Muscle of arm (tissue), 12 donors: ENCODE data around the gene UPF1. TPM values are rescaled to one million over a fixed set of nuclear protein-coding genes. Genes with fewer than 3 reads are reported as not detected.

ENCODE experiments used
- DNase-seq: peaks from one replicate; pipeline ENCODE4 v3.0.0-alpha.2; 2013
- polyA plus RNA-seq, 12 donors: library from polyadenylated mRNA; unstranded; fragments of 120-200 nt; gene quantifications; one replicate each; pipeline ENCODE4 v1.2.1, GENCODE V29; 2013; ENCODE audit not compliant: insufficient read length in 12 of 12

The UPF1 gene
- polyA plus RNA-seq, 12 donors = 25.3 to 86.6 (median 33.8) TPM; not detected in 1

DNA sequence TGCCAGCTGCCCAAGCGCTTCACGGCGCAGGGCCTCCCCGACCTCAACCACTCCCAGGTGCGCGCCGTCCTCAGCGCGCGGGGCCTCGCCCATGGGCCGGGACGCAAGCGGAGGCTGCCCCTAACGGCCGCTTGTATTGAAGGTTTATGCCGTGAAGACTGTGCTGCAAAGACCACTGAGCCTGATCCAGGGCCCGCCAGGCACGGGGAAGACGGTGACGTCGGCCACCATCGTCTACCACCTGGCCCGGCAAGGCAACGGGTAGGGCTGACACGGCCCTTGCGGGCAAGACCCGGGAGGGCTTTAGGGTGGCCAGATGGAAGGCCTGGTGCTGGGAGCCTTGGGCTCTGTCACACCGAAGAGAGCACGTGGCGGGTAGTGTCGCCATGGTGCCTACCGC lies 23.2 kb downstream of the UPF1 start:
- DNase-seq = no peak

DNA sequence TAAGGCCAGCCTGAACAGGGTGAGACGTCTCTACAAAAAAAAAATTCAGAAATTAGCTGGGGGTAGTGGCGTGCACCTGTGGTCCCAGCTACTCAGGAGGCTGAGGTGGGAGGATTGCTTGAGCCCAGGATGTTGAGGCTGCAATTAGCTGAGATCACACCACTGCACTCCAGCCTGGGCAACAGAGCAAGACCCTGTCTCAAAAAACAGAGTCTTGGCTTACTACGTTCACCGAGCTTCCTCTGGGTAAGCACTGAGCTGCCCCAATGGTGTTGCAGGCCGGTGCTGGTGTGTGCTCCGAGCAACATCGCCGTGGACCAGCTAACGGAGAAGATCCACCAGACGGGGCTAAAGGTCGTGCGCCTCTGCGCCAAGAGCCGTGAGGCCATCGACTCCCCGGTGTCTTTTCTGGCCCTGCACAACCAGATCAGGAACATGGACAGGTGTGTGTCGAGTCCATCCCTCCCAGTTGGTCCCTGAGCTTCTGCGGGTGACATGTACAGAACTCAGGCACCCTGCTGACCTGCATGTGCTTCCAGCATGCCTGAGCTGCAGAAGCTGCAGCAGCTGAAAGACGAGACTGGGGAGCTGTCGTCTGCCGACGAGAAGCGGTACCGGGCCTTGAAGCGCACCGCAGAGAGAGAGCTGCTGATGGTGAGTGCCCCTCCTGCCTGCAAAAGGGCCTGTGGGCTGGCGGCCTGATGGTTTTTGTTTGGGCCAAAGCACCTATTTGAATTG lies 24.1 kb downstream of the UPF1 start:
- DNase-seq = no peak

DNA sequence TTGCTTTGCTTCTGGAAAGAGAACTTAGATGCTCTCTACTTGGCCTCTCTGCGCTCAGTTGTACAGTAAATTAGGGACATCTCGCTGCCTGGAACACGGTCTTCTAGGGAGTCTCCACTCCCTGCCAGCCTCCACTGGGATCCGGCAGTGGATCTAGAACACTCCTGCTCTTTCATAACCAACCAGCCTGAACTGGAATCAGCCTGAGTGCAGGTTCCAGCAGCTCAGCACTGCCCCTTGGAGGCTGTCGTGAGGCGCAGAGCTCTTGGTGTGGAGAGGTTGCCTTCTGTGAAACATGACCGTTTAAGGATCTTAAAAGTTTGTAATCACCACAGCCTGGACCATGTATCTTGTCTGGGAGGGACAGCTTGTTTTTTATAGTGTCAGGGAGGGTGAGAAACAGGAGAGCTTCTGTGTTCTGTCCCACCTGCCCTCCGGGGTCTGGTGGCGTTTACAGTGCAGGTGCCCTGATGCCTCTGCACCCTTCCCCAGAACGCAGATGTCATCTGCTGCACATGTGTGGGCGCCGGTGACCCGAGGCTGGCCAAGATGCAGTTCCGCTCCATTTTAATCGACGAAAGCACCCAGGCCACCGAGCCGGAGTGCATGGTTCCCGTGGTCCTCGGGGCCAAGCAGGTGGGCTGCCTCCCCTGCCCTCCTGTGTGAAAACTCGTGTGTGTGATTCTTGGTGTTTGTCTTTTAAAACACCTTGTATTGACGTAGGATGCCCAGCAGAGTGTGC lies 24.8 kb downstream of the UPF1 start:
- DNase-seq = no peak

DNA sequence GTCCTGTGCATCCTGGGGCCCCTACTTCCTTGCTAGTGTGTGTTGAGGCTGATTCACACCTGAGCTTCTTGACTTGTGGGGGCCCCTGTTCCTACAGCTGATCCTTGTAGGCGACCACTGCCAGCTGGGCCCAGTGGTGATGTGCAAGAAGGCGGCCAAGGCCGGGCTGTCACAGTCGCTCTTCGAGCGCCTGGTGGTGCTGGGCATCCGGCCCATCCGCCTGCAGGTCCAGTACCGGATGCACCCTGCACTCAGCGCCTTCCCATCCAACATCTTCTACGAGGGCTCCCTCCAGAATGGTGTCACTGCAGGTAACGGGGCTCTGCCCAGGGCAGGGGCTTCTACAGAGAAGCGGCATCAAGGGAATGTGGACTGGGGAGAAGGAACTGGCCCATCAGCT lies 25.5 kb downstream of the UPF1 start:
- DNase-seq = no peak

DNA sequence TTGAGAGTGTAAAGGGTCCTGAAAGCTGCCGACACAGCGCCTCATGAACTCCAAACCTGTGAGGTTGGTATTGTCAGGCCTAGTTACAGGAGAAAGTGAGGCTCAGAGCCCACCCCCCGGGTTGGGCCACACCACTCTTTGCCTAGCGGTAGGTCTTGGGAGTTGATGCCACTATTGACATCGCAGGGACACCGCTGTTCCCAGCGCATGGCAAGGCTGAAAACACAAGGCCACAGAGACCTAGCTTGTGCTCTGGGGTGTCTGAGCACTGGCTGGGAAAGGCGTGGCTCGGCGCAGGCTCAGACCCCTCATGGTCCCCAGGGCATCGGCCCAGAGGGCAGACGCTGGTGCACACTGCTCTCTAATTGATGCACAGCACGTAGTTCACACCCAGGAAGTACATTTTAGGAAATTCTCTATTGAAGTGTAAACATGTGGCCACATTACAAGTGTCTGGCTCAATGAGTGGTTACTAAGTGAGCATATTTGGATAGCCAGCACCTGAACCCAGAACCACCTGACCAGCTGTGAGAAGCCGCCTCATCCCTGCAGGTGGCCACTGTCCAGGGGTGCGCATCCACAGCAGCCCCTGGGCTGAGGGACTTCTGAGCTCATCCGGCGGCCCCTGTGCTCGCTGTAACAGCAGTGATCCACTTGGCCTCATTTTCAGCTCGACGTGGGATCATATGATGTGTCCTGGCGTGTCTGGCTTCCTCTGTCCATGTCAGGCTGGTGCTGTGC lies 27.3 kb downstream of the UPF1 start:
- DNase-seq = no peak

DNA sequence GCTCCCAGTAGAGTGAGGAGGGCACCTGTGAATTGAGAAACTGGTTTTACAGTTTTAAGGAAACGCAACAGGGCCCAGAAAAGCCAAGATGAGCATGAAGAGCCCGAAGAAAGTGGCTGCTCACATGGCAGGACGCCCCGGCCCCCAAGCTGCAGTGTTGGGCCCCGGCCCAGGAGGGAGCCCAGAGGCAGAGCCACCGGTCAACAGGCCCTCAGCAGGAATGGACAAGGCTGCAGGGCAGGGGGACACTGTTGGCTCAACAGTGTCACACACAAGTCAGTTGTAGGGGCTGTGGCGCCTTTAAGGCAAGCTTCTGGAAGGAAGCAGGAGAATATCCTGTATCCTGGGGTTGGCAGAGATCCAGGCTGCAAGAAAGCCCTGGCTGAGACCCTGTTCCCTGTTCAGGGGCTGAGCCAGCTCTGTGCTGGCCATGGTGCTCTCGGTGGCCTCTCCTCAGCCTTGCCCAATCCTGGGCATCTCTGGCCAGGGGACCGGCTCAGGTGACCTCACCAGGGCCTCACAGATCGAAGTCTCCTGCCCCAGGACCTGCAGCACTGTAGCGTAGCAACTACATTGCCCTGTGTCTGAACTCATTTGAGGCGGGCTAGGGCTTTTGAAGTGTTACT lies 28.0 kb downstream of the UPF1 start:
- DNase-seq = peak; percentile 65

DNA sequence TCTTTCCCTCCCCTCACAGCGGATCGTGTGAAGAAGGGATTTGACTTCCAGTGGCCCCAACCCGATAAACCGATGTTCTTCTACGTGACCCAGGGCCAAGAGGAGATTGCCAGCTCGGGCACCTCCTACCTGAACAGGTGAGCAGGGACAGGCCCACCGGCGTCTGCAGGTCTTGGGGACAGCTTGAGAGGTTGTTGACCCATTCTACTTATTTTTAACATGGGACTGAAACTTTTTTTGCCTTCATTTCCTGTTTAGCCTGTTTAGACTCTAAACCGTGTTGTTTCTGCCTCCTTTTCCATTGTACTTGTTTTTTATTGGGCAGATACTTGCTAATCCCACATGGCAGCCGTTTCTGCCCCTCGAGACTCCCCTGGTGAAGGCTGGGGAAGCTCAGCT lies 28.5 kb downstream of the UPF1 start:
- no peak for DNase-seq

DNA sequence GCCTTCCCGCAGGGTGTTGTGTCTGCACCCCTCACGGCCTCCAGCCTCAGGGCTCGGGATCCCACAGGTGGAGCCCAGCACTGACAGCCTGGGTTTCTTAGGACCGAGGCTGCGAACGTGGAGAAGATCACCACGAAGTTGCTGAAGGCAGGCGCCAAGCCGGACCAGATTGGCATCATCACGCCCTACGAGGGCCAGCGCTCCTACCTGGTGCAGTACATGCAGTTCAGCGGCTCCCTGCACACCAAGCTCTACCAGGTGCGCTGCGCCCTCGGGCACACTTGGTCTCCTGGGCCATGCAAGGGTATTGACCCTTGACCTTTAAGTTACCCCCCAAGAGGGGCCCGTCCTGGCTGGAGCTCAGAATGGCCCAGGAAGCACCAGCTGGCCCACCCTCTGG lies 29.0 kb downstream of the UPF1 start:
- DNase-seq = no peak

DNA sequence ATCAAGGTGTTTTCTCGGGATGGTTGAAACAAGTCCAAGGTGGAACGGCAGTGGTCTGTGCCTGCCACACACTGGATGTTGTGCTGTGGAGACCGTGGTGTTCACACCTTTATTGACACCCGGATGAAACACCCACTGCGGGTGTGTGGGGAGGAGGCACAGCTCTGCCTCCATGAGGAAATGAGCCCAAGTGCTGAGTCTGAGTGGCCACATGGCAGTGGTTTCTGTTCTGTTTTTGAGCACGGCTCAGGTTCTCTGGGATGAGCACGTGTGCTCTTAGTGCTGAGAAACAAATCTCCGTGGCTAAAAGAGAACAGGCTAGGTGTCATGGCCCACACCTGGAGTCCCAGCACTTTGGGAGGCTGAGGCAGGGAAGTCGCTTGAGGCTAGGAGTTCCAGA lies 29.5 kb downstream of the UPF1 start:
- DNase-seq = no peak

DNA sequence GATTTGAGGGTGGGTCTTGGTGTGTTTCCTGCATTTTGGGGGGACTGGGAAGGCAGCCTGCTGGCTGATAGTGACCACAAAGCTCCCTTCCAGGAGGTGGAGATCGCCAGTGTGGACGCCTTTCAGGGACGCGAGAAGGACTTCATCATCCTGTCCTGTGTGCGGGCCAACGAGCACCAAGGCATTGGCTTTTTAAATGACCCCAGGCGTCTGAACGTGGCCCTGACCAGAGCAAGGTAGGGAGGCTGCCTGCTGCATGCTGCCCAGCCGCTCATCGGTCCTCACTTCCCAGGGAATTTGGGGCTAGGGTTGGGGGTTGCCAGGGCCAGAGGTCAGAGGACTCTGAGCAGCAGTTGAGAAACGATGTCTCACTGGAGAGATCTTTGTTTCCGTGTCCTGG lies 30.2 kb downstream of the UPF1 start:
- DNase-seq = no peak

DNA sequence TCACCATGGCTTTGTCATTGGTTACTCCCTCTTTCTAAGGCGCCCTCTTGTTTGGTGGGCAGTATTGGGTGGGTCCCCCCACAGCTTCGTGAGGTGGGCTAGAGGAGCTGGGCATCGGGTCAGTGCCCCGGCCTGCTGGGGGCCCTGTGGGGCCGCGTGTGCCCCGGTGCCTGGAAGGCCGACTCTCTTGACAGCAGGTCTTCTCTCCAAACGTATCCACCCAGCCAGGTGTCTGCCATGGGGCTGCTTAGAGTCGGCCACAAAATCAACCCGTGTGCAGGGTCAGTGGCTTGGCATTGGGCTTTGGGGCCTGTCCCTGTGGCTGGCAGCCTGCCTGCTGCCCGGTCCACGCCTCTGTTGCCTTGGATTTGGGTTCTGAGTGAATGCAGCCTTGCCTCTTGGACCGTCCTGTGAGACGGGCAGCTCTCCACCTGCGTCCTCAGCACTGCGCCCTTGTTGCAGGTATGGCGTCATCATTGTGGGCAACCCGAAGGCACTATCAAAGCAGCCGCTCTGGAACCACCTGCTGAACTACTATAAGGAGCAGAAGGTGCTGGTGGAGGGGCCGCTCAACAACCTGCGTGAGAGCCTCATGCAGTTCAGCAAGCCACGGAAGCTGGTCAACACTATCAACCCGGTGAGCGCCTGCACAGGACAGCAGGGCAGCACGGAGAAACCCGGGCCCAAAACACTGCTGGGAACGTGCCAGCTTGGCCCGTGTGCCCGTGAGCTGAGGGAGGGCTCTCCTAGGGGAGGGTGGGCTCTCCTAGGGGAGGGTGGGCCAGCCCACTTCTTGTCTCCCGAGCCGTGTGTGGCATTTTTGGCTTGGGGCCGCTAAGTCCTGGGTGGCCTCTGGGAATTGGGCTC lies 31.4 kb downstream of the UPF1 start:
- DNase-seq = no peak

DNA sequence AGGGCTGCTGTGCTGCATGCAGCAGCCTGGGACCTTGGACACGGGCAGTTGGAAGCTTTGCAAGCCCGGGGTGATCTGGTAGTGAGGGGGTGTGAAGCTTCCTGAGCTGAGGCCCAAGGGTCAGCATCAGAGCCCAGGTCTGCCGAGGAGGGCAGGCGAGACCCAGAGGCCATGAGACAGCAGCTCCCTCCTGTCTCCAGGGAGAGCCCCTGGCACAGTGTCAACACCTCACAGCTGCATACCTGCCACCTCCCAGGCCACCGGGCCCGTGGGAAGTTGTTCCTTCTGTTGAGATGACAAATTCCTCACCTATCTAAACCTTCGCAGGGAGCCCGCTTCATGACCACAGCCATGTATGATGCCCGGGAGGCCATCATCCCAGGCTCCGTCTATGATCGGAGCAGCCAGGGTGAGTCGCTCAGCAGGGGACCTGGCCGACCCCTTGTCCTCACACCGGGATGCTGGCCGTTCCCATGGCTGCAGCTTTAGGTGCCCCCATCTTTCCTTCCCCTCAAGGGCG lies 32.1 kb downstream of the UPF1 start:
- no peak for DNase-seq

DNA sequence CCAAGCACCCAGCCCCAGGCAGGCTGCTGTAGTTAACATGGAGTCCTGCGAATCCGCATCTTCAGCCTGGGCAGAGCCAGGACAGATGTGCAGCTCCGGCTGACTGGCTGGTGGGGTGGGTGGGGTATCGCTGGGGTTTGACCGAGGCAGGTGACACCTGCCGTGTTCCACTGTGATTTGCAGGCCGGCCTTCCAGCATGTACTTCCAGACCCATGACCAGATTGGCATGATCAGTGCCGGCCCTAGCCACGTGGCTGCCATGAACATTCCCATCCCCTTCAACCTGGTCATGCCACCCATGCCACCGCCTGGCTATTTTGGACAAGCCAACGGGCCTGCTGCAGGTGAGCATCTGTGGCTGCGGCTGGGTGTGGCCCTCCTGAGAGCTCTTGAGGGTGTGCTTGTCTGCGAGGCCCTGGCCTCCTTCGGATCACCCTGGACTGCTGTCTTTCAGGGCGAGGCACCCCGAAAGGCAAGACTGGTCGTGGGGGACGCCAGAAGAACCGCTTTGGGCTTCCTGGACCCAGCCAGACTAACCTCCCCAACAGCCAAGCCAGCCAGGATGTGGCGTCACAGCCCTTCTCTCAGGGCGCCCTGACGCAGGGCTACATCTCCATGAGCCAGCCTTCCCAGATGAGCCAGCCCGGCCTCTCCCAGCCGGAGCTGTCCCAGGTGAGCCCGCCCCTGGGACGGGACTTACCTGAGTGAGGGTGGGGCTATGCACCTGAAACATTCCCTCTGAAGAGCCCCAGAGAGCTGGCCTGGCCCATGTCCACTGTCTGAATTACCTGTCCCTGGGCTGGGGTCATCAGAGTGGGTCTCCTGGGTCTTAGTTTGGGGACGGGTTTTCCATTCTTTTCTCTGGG lies 33.6 kb downstream of the UPF1 start:
- no peak for DNase-seq

DNA sequence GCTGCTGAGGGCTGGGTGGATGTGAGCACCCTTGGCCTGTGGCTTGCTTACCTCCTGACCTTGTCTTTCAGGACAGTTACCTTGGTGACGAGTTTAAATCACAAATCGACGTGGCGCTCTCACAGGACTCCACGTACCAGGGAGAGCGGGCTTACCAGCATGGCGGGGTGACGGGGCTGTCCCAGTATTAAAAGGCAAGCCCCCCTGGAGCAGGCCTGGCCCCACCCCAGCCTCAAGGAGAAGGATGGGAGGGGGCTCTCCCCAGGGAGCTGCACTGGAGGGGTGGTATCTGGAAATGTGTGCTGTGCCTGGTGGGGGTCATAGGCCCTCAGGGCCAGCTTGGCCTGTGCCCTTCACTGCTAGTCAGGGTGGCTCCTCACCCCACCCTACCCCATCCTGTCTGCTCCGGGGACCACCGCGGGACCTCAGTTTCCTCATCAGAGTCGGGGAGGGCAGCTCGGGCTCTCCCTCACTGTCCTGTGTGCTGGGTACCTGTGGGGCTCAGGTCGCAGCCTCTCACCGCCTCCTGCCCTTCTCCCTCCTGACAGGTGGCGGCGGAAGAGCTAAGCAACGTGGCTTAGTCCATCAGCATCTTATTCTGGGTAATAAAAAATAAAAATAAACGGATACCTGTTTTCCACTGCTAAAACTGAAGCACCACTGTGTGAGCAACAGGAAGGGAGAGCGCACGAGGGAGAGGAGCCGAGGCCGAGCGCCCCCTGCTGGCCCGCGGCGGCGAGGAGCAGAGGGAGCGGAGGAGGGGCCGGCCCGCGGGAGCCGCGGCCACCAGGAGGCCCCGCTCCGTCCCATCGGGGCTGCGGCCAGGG lies 34.4 kb downstream of the UPF1 start:
- peak; percentile 61 for DNase-seq

DNA sequence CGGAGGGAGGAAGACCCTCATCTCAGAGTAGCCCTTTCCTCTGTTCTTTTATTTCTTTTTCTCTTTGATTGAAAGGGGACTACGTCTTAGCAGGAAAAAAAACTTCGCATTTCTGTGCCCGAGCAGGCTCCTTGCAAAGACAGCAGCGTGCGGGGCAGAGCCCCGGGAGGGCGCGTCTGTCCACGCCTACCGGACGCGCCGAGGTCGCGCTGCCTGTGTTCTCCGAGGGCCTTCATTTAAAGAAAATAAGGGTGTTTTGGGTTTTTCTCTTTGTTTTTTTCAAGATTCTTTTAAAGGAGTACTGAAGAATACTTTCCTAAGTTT lies 35.0 kb downstream of the UPF1 start:
- DNase-seq = no peak

DNA sequence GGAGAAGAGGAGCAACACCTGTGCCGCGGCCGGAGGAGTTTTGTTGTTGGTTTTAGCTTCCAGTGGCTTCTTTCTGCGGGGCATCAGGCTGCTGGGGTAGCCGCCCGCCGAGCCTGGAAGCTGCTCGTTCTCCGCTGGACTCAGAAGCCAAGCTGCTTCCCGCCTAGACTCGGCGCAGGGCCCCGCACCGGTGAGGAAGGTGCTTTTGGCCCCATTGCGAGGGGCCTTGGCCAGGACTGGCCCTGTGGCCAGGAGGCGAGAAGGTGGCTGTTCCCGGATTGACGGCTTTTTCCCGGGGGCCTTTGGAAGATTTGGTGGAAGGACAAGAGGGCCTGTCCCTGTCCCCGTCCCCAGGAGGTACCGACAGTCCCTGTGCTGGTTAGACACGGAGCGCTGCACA lies 35.4 kb downstream of the UPF1 start:
- DNase-seq = no peak

DNA sequence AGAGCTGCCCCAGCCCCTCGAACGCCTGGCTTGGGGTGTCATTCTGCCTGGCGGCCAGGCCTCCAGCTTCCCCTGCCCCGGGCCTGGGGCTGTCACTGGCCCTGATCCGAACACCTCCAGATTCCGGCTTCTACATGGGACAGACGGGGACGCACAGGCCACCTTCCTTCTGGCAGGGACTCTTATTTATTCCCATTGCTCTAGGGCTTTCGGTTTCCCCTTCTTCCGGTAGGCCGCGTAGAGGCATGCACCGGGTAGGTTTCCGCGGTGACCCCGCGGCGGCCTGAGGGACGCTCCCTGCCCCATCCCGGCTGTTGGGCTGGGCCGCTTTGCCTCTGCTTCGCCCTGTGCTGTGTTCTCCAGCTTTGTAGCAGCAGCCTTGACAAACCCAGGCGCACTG lies 36.0 kb downstream of the UPF1 start:
- DNase-seq = no peak

DNA sequence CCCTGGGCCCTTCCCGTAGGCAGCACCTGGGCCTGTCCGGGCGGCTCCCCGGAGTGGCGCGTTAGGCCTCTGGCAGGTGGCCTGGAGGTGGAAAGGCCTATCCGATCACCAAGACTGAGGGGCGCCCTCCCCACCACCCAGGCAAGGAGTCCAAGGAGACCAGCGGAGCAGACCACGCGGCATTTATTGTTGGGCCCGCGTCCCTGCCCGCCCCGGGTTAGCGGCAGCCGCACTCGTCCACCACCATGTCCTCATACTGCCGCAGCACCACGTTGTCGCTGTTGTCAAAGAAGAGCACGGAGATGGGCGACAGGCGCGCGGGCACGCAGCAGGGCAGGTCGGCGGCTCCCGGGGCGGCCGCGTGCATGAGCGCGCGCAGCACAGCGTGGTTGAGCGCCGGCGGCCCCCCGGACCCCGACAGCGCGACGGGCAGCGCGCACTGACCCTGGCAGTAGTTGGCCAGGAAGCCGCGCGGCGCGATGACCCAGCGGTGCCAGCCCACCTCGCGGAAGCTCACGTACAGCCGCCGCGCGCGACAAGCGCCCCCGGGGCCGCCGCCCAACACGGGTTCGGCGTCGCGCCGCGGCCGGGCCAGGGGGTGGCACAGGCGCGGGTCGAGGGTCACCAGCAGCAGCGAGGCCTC lies 36.7 kb downstream of the UPF1 start:
- DNase-seq = no peak
